Measurements from ENCODE around the gene MTREX.

MTREX gene

DNA sequence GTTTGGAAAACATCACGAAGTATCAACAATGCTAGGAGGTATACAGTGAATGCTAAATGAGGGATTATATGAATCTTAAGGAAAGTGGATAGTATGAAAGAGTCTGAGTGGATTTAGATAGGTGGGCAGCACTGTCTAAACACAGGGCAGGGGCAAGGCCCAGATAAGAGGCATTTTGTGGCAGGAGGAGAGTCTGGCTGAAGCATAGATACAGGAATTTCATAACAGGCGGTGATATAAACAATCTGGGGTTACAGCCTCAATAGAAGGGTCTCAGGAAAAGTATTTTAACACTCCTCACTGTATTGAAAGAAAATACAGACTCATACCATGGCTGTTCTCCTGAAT, 130.0 kb downstream of the MTREX start:
- peaks cover 2% of the 10 kb centered on the region for H3K36me3 ChIP-seq (ENCODE audit: control insufficient read depth, low read depth, low read length)
- peaks cover 39% of the 10 kb centered on the region for H3K4me1 ChIP-seq (ENCODE audit: control insufficient read depth, low read depth, low read length)
- H3K27me3 ChIP-seq (ENCODE audit: control insufficient read depth, insufficient read depth, low read length): no peaks in the 10 kb centered on the region
- H3K9ac ChIP-seq (ENCODE audit: low read length): peak overlapping the region; percentile 14
- no peak overlapping the region for H3K4me3 ChIP-seq (ENCODE audit: low read length)
- H3K27ac ChIP-seq (ENCODE audit: low read length): peak overlapping the region; percentile 8
- no peaks in the 10 kb centered on the region for H3K9me3 ChIP-seq (ENCODE audit: control insufficient read depth, low read depth, low read length)

DNA sequence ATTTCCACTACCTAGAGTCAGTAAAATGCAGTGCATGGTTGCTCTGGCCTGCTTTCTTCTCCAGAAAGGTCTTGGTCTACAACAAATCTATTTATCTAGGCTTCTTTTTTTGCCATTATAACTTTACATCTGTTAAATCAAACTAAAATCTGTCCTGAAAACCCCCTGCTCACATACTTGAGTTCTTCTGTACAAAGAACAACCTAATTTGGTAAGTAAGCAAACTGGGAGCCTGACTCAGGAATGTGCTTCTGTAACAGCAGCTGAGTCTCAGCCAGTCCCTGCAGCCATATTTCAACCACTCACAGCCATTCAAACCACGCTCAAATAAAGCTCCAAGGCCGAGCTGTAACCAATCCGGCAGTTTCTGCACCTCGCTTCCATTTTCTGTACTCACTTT, 131.2 kb downstream of the MTREX start:
- Histone ChIP-seq H3K9me3 (ENCODE audit: control insufficient read depth, low read depth, low read length) (no peaks in the 10 kb centered on the region), H3K36me3 (ENCODE audit: control insufficient read depth, low read depth, low read length) (peaks cover 2% of the 10 kb centered on the region), H3K4me1 (ENCODE audit: control insufficient read depth, low read depth, low read length) (peaks cover 39% of the 10 kb centered on the region), H3K27ac (ENCODE audit: low read length) (peak overlapping the region; percentile 41), H3K9ac (ENCODE audit: low read length) (peak overlapping the region; percentile 32), H3K4me3 (ENCODE audit: low read length) (no peak overlapping the region), H3K27me3 (ENCODE audit: control insufficient read depth, insufficient read depth, low read length) (no peaks in the 10 kb centered on the region)

DNA sequence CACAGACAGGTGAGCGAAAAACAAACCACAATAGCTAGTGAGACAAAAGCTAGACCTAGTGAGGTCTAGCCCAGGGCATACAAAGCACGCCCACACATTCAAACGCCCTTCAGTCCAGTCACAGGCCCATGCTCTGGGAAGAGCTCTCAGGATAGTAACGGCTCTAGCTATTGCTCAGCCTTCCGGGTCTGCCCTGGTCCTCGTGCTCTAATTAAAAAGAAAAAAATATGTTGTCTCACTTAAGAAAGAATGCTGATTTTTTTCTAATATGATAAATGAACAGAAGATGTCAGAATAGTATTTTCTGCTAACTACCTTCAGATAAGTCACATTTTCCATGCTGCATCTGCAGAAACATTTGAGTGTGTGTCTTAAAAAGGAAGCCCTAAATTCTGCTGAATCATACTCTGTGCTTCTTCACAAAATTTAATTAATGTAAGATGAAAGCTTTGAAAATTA, 132.4 kb downstream of the MTREX start:
- no peak overlapping the region for H3K27ac ChIP-seq (ENCODE audit: low read length)
- H3K9ac ChIP-seq (ENCODE audit: low read length): no peak overlapping the region

DNA sequence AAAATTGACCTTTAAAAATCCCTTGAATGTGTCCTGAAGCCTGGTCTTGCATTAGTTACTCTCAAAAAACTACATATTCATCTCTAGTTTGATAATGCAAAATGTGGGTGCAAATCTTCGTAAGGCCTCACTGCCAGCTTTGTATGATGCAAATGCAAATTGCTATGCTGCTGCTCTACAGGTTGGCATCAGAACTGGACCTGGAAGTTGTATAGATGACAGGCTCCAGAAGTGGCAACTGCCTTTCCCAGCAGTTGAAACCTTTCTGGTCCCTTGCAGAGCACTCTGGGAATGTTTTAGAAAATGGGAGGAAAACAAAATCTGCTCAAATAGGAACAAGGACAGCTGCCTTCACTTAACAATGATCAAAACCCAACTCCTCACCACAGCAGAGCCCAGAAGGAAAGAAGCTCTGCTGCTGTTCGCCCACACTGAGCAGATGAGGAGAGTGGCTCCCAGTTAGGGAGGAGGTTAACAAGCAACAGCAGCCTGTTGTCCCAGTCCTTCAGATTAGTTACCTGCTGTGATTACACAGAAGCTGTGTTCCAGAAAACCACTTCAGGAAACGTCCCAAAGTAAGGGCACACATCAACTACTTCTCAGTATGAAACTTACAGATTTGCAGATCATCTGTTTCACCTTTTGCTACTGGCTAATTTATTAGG, 133.4 kb downstream of the MTREX start:
- no peaks in the 10 kb centered on the region for H3K36me3 ChIP-seq (ENCODE audit: control insufficient read depth, low read depth, low read length)

More for the DNA sequence above, 132.4 kb downstream of the MTREX start:
- Histone ChIP-seq H3K27me3 (ENCODE audit: control insufficient read depth, insufficient read depth, low read length) (no peaks in the 10 kb centered on the region), H3K36me3 (ENCODE audit: control insufficient read depth, low read depth, low read length) (no peaks in the 10 kb centered on the region), H3K4me3 (ENCODE audit: low read length) (no peak overlapping the region), H3K9me3 (ENCODE audit: control insufficient read depth, low read depth, low read length) (no peaks in the 10 kb centered on the region), H3K4me1 (ENCODE audit: control insufficient read depth, low read depth, low read length) (peaks cover 39% of the 10 kb centered on the region)

DNA sequence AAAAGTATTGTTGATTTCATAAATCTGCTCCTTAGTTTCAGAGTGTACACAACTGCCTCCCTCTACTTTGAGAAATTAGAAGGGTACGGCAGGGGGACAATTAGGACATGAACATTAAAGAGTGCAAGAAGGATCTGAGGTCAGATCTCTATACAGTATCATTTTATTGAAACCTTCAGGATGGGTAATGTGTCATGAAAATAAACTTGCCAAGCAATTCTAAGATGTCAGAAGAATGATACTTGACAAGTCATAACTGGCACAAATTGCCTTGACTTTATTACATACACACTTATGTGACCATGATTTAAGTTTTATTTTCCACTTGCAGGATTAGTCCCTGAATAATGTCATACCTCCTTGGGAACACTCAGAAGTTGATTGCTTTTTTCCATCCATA, 134.2 kb downstream of the MTREX start:
- no peak overlapping the region for H3K9ac ChIP-seq (ENCODE audit: low read length)
- no peaks in the 10 kb centered on the region for H3K27me3 ChIP-seq (ENCODE audit: control insufficient read depth, insufficient read depth, low read length)
- no peak overlapping the region for H3K27ac ChIP-seq (ENCODE audit: low read length)
- peaks cover 39% of the 10 kb centered on the region for H3K4me1 ChIP-seq (ENCODE audit: control insufficient read depth, low read depth, low read length)
- H3K9me3 ChIP-seq (ENCODE audit: control insufficient read depth, low read depth, low read length): no peaks in the 10 kb centered on the region
- no peaks in the 10 kb centered on the region for H3K36me3 ChIP-seq (ENCODE audit: control insufficient read depth, low read depth, low read length)
- H3K4me3 ChIP-seq (ENCODE audit: low read length): no peak overlapping the region

More for the DNA sequence above, 133.4 kb downstream of the MTREX start:
- no peak overlapping the region for H3K4me3 ChIP-seq (ENCODE audit: low read length)
- H3K27me3 ChIP-seq (ENCODE audit: control insufficient read depth, insufficient read depth, low read length): no peaks in the 10 kb centered on the region
- H3K9ac ChIP-seq (ENCODE audit: low read length): no peak overlapping the region
- peaks cover 39% of the 10 kb centered on the region for H3K4me1 ChIP-seq (ENCODE audit: control insufficient read depth, low read depth, low read length)
- H3K9me3 ChIP-seq (ENCODE audit: control insufficient read depth, low read depth, low read length): no peaks in the 10 kb centered on the region
- no peak overlapping the region for H3K27ac ChIP-seq (ENCODE audit: low read length)

- Histone ChIP-seq H3K27ac (ENCODE audit: low read length) (no peak overlapping the region), H3K4me3 (ENCODE audit: low read length) (no peak overlapping the region), H3K9ac (ENCODE audit: low read length) (no peak overlapping the region), H3K4me1 (ENCODE audit: control insufficient read depth, low read depth, low read length) (peaks cover 11% of the 10 kb centered on the region), H3K9me3 (ENCODE audit: control insufficient read depth, low read depth, low read length) (no peaks in the 10 kb centered on the region), H3K27me3 (ENCODE audit: control insufficient read depth, insufficient read depth, low read length) (no peaks in the 10 kb centered on the region), H3K36me3 (ENCODE audit: control insufficient read depth, low read depth, low read length) (no peaks in the 10 kb centered on the region)
Observed at GRCh38 chr5:55445791-55446190, 138.0 kb downstream of the MTREX start.

- Histone ChIP-seq H3K4me1 (ENCODE audit: control insufficient read depth, low read depth, low read length) (peaks cover 3% of the 10 kb centered on the region), H3K9ac (ENCODE audit: low read length) (no peak overlapping the region), H3K4me3 (ENCODE audit: low read length) (no peak overlapping the region), H3K27ac (ENCODE audit: low read length) (no peak overlapping the region), H3K27me3 (ENCODE audit: control insufficient read depth, insufficient read depth, low read length) (no peaks in the 10 kb centered on the region), H3K9me3 (ENCODE audit: control insufficient read depth, low read depth, low read length) (no peaks in the 10 kb centered on the region), H3K36me3 (ENCODE audit: control insufficient read depth, low read depth, low read length) (no peaks in the 10 kb centered on the region)
Observed at GRCh38 chr5:55446640-55447351, 139.0 kb downstream of the MTREX start.

GRCh38 chr5:55450050-55450765, 142.4 kb downstream of the MTREX start:
- peaks cover 8% of the 10 kb centered on the region for H3K4me1 ChIP-seq (ENCODE audit: control insufficient read depth, low read depth, low read length)
- no peak overlapping the region for H3K27ac ChIP-seq (ENCODE audit: low read length)
- no peaks in the 10 kb centered on the region for H3K9me3 ChIP-seq (ENCODE audit: control insufficient read depth, low read depth, low read length)
- no peak overlapping the region for H3K9ac ChIP-seq (ENCODE audit: low read length)
- no peaks in the 10 kb centered on the region for H3K27me3 ChIP-seq (ENCODE audit: control insufficient read depth, insufficient read depth, low read length)
- no peaks in the 10 kb centered on the region for H3K36me3 ChIP-seq (ENCODE audit: control insufficient read depth, low read depth, low read length)
- H3K4me3 ChIP-seq (ENCODE audit: low read length): no peak overlapping the region

DNA sequence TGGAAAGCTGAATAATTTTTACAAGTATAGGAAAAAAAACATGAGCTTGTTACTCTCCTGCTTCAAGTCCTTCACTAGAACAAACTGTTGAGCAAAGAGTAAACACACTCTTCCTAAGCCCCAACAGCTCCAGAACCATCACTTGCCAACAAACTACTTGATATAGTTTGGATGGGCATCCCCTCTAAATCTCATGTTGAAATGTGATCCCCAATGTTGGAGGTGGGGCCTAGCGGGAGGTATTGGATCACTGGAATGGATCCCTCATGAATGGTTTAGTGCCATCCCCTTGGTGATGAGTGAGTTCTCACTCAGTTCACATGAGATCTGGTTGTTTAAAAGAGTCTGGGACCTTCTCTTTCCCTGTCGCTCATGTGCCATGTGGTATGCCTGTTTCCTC, 144.2 kb downstream of the MTREX start:
- no peaks in the 10 kb centered on the region for H3K36me3 ChIP-seq (ENCODE audit: control insufficient read depth, low read depth, low read length)
- H3K4me1 ChIP-seq (ENCODE audit: control insufficient read depth, low read depth, low read length): peaks cover 8% of the 10 kb centered on the region
- H3K4me3 ChIP-seq (ENCODE audit: low read length): no peak overlapping the region
- H3K27ac ChIP-seq (ENCODE audit: low read length): no peak overlapping the region
- no peaks in the 10 kb centered on the region for H3K9me3 ChIP-seq (ENCODE audit: control insufficient read depth, low read depth, low read length)
- no peak overlapping the region for H3K9ac ChIP-seq (ENCODE audit: low read length)
- no peaks in the 10 kb centered on the region for H3K27me3 ChIP-seq (ENCODE audit: control insufficient read depth, insufficient read depth, low read length)

DNA sequence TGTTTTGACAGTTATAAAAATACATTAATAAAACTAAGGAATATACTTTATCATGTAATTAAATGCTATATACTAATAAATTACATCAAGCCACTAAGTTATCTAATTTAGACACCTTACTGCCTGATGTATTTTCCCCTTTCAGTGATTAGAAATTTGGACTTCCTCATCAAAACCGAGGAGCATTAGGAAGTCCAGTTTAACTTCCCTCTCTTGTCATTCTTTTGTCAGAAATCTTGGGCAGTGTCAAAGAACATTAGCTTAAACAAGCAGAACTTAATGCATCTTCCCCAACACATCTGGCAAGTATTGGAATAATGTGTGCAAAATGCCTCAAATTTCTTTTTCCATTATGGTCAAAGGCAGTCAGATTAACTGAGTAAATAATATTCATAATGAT, 145.4 kb downstream of the MTREX start:
- Histone ChIP-seq H3K4me1 (ENCODE audit: control insufficient read depth, low read depth, low read length) (peaks cover 8% of the 10 kb centered on the region), H3K27ac (ENCODE audit: low read length) (no peak overlapping the region), H3K36me3 (ENCODE audit: control insufficient read depth, low read depth, low read length) (no peaks in the 10 kb centered on the region), H3K27me3 (ENCODE audit: control insufficient read depth, insufficient read depth, low read length) (no peaks in the 10 kb centered on the region), H3K4me3 (ENCODE audit: low read length) (no peak overlapping the region), H3K9me3 (ENCODE audit: control insufficient read depth, low read depth, low read length) (no peaks in the 10 kb centered on the region), H3K9ac (ENCODE audit: low read length) (no peak overlapping the region)

- H3K9me3 ChIP-seq (ENCODE audit: control insufficient read depth, low read depth, low read length): no peaks in the 10 kb centered on the region
- no peaks in the 10 kb centered on the region for H3K36me3 ChIP-seq (ENCODE audit: control insufficient read depth, low read depth, low read length)
- no peak overlapping the region for H3K9ac ChIP-seq (ENCODE audit: low read length)
- peaks cover 8% of the 10 kb centered on the region for H3K4me1 ChIP-seq (ENCODE audit: control insufficient read depth, low read depth, low read length)
- H3K4me3 ChIP-seq (ENCODE audit: low read length): no peak overlapping the region
- no peak overlapping the region for H3K27ac ChIP-seq (ENCODE audit: low read length)
- H3K27me3 ChIP-seq (ENCODE audit: control insufficient read depth, insufficient read depth, low read length): no peaks in the 10 kb centered on the region
Observed at GRCh38 chr5:55454282-55454681, 146.5 kb downstream of the MTREX start.
